HG03378 (cell line): Measurements from ENCODE around the gene PTPN20.

Source experiments
- ATAC-seq: cut with Tn5 transposase; IDR thresholded peaks from one replicate; pipeline ENCODE4 v1.9.1; 2021; ENCODE audit warnings: mild to moderate bottlenecking, moderate library complexity; ENCODE audit not compliant: unreplicated experiment

The PTPN20 gene

DNA sequence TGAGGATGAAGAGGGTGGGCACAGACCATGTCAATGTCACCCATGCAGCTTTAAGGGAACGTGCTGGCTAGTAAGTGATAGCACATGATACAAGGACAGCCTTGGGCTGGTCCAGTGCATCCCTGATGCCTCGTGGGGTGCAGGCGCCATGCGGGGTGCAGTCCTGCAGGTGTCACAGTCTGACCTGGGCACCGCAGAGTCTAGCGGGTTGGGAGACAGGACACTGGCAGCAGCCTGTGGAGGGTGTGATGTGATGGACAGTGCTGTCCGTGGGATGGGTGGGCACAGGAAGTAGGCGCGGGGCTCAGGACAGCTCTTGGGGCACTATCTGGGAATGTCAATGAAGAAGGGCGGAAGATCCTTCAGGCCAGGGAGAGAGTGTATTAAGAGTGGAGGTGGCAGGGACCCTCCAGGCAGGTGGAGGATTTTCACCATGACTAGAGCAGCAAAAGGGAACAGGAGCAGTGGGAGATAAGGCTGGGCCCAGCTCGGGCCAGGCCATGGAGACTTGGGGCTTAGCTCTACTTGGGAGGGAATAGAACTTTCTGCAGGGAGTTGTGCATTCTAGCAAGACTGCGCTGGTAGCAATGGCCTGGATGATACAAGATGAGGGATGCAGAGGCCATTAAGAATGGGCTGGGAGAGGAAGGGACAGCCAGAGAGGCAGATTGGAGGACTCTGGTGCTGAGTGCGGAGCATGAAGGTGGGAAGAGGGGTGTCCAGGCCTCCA is 122.5 kb downstream of the PTPN20 start:
- no peak for ATAC-seq

DNA sequence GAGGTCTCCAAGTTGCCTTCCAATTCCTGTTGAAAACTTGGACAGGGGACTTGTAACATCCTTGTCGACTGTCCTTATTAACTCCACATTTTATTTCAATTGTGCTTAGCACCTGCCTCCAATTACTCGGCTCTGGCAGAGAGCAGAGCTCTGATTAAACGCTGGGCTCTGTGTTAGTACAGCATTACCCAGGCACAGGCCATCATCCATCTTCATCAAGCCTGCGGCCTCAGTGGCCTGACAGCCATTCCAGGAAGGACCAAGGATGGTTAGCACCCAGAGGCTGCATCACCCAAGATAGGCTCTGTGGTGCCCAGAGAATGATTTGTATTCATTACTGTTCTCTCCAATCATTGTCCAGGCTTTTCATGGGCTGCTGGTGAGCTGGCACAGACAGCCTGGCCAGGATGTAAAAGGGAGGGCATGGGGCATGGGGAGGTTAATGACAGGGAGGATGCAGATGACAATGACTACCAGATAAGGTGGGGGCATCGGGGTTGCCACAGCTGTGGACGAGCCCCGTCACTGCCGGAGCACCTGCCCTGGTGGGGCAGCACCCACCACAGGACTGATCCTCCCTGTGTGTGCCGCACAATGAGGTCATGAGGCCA is 123.3 kb downstream of the PTPN20 start:
- no peak for ATAC-seq

GRCh38 chr10:47035171-47035818 is 124.1 kb downstream of the PTPN20 start:
- no peak for ATAC-seq

DNA sequence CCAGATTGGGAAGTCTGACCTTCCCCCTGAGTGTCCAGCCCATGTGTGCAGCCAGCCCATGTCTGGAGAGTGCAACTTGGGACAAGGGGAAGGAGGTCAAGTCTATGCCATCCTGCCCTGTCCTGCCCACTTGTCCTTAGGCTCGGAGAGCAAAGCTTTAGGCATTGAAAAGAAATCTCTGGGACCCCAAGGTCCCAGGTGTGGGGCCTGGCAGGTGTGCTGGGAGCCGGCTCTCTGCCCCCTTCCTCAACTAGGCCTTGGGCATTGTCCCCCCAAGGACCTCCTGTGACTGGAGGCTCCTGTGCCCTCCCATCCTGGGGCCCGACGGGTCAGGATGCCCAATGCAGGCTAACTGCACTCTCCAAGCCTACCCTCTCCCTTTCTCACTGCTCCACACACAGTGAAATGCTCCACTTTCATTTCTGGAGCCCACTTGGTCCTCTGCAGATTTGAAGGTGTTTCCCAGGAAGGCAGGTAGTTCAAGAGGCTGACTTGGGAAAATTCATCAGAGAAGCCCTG is 124.7 kb downstream of the PTPN20 start:
- ATAC-seq: no peak

- ATAC-seq: no peak
Measured at GRCh38 chr10:47036771-47037170, 125.5 kb downstream of the PTPN20 start.

DNA sequence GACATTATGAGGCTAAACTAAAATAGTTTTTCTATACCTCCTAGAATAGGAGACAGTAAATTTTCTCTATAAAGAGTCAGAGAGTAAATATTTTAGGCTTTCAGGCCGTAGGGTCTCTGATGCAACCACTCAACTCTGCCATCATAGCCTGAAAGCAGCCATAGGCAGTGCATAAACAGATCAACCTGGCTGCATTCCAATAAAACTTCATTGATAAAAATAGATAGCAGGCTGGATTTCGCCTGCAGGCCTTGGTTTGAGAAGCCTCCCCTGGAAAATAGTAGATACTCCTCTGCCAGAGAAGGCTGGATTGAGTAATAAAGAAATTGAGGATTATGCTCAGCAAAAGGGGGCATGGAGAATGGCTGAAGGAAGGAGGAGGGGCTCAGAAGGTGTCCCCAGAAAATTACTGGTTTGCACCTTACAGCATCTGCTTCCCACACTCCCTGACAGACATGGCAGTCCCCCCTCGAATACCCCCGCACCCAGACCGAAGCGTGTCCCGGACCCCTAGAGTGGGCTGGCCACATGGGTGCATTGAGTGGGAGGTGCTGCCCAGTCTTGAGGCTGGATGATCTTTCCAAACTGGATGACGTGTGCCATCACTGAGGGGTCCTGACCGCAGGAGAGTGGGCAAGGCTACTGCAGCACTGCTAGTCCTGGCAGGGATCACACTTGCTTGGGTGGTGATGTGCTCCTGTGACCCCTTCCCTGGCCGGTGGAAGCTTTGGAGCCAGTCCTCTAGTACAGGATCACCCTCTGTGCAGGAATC is 126.6 kb downstream of the PTPN20 start:
- no peak for ATAC-seq

- ATAC-seq: no peak
Measured at GRCh38 chr10:47038881-47039561, 127.8 kb downstream of the PTPN20 start.

DNA sequence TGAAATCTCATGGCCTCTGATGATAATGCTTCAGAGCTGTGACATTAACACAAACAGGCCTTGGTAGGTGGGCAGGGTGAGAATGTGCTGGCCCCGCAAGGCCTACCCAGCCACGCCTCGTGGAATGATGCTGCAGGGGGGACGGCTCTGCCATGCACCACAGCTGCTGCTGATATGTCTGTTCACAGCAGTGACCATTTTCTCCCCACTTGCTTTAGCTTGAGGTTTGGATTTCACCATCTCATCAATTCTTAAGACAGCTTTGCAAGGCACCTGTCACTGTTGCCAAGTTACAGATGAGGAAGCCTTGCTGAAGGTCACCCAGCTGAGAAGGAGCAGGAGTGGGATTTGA is 128.3 kb downstream of the PTPN20 start:
- ATAC-seq: no peak

DNA sequence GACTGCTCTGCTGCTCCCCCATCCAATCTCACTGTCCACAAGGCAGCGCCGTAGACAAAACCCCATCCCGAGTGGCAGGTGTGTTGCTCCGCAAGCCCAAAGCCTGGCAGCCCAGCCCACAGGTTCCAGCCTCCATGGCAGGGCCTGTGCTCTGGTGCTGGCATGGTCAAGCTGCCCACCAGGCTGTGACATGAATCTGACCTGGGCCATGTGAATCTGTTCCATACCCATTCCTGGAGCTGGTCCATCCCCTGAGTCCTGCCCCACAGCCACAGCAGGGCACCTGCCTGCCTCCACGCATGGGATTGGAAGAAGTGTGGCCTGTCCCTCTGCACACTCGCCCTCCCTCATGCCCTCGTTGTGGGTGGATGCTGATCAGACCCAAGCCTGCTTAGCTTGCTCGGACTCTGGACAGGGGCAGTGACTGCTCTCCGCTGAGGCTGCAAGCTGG is 128.8 kb downstream of the PTPN20 start:
- no peak for ATAC-seq

- no peak for ATAC-seq
Measured at GRCh38 chr10:47040681-47041080, 129.5 kb downstream of the PTPN20 start.

- no peak for ATAC-seq
Measured at GRCh38 chr10:47041396-47042198, 130.4 kb downstream of the PTPN20 start.

- no peak for ATAC-seq
Measured at GRCh38 chr10:47042199-47042473, 130.9 kb downstream of the PTPN20 start.

DNA sequence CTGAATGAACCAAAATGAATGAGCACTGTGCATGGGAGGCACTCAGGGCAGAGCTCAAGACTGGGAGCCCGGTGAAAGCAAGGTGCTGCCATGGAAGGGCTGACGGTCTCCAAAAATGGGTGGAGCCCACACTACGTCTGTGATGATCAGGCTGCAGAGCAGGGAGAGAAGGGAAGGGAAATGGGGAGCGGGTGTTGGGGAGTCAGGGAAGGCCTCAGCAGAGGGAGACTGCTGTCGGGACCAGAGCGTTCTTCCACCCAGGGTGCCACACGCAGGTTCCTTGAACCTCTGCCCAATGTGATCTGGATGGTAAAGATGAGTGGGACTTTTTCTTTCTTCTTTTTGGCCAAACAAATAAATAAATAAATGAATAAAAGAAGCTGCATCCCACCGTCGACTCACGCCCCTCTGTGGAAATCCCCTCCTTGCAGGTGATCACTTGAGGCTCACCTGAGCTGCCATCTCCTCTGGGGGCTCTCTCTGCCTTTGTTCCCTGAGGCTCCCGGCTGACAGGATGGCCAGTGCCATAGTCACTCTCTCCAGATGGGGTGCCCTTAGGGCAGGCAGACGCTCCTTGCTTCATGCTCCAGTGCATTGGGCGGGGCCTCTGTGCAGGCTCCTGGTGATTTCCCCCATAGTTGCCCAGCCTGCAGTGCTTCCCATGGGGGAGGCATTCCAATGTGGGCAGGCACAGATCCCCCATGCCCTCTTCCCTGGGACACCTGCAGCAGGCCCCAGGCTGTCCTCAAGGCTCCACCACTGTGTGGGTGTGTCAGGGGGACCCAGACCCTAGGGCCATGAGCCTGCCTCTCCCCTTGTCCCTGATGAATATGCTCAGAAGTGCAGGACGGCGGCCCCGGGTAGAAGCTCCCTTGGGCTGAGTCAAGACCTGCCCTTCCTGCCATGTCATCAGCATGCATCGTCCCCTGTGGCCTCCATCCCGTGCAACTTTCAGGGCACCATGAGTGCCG is 131.8 kb downstream of the PTPN20 start:
- ATAC-seq: no peak

GRCh38 chr10:47043928-47044538 is 132.8 kb downstream of the PTPN20 start:
- no peak for ATAC-seq

DNA sequence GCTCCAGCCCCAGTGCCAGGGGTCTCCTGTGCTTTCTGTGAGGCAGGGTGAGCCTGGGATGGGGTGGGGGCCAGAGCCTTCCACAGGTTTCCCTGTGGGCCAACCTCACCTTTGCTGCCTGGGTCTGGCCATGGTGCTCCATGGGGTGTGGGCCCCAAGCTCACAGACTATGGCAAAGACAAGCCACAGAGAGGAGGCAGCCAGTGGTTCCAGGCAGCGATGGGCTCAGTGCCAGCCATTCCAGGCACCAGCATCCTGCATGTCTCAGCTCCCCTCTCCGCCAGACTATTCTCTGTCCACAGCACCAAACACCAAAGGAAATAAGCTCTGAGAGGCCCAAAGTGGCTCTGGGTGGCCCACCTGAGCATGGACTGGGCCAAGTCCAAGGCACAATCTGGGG is 133.5 kb downstream of the PTPN20 start:
- ATAC-seq: no peak

- no peak for ATAC-seq
Measured at GRCh38 chr10:47045331-47045861, 134.2 kb downstream of the PTPN20 start.

GRCh38 chr10:47046321-47047126 is 135.3 kb downstream of the PTPN20 start:
- ATAC-seq: no peak
